ENCODE data around the gene GIMAP2.

DNA sequence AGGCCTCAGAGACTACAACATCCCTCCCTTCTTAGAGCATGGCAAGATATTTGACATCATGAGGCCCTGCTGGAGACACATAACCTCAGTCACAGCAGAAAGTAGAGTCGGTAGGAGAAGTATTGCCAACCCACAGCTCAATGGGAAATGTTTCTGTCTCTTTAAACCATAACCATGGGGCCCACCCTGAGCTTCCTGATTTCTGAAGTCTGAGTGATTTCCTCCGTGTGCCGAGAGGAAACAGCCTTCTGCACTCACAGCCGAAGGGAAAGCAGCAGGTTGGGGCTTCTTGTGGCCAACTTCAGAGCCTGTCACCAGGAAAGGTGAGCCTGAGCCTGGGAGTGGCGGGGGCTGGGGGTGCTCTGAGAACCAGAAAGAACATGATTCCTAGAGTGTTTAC lies 30.9 kb downstream of the GIMAP2 start, which contains the start of gene GIMAP1:
- TF ChIP-seq HCFC1 (IDR thresholded peaks at IDR 0.05; ENCODE audit: low read depth, low read length) (no peak), ZFP36 (IDR thresholded peaks at IDR 0.05; ENCODE audit: low read depth, low read length, partially characterized antibody) (no peak), BCOR (IDR thresholded peaks at IDR 0.05) (no peak), ZBTB7A (IDR thresholded peaks at IDR 0.05; ENCODE audit: borderline replicate concordance, control insufficient read depth, low read depth, low read length) (no peak), SIRT6 (IDR thresholded peaks at IDR 0.05; ENCODE audit: low read depth, low read length) (no peak)
- TF ChIP-seq, protein P1, sequence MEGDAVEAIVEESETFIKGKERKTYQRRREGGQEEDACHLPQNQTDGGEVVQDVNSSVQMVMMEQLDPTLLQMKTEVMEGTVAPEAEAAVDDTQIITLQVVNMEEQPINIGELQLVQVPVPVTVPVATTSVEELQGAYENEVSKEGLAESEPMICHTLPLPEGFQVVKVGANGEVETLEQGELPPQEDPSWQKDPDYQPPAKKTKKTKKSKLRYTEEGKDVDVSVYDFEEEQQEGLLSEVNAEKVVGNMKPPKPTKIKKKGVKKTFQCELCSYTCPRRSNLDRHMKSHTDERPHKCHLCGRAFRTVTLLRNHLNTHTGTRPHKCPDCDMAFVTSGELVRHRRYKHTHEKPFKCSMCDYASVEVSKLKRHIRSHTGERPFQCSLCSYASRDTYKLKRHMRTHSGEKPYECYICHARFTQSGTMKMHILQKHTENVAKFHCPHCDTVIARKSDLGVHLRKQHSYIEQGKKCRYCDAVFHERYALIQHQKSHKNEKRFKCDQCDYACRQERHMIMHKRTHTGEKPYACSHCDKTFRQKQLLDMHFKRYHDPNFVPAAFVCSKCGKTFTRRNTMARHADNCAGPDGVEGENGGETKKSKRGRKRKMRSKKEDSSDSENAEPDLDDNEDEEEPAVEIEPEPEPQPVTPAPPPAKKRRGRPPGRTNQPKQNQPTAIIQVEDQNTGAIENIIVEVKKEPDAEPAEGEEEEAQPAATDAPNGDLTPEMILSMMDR (IDR thresholded peaks at IDR 0.05 in 2 of 3, conservative IDR thresholded peaks at IDR 0.05 in 1 of 3; ENCODE audit: insufficient read depth in 2 of 3, low read depth in 1 of 3, low read length in 3 of 3), result no peak
- TF ChIP-seq, protein P2, sequence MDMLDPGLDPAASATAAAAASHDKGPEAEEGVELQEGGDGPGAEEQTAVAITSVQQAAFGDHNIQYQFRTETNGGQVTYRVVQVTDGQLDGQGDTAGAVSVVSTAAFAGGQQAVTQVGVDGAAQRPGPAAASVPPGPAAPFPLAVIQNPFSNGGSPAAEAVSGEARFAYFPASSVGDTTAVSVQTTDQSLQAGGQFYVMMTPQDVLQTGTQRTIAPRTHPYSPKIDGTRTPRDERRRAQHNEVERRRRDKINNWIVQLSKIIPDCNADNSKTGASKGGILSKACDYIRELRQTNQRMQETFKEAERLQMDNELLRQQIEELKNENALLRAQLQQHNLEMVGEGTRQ (CRISPR knock-in tag; IDR thresholded peaks at IDR 0.05), result no peak

All from K562 (cell line).